Brain pericyte (primary cell): ENCODE data around the gene NTRK2.
"Not testable (repeated sequence)": the region's sequence is repeated elsewhere in the genome, so short reads cannot be mapped to it uniquely, and the experiment has no call there.

ENCODE experiments used
- DNase-seq: peaks from one replicate; pipeline ENCODE4 v3.0.0-alpha.2; 2012; ENCODE audit warnings: low read depth, low spot score

Gene NTRK2

GRCh38 chr9:85056203-85056572 lies 386.7 kb downstream of the NTRK2 start:
- DNase-seq, result no peak

GRCh38 chr9:85061969-85062368 lies 392.4 kb downstream of the NTRK2 start:
- no peak for DNase-seq

GRCh38 chr9:85062385-85063022 lies 393.0 kb downstream of the NTRK2 start:
- no peak for DNase-seq

- no peak for DNase-seq
Observed at GRCh38 chr9:85064811-85065371, 395.4 kb downstream of the NTRK2 start.

GRCh38 chr9:85067792-85068191 lies 398.3 kb downstream of the NTRK2 start:
- no peak for DNase-seq

GRCh38 chr9:85069421-85069820 lies 399.9 kb downstream of the NTRK2 start:
- not testable (repeated sequence) for DNase-seq
